22Rv1 (cell line): ENCODE data around the gene HSPA12A.

Experiments
- ZFX ChIP-seq: fragments of 450-650 bp; IDR thresholded peaks from 2 replicates; pipeline ENCODE4 v1.6.1; 2017; ENCODE audit warnings: antibody characterized with exemption, borderline replicate concordance
- TF ChIP-seq, protein P1 (sequence below): fragments of 450-650 bp; IDR thresholded peaks from 2 replicates; pipeline ENCODE4 v1.5.1; 2017; ENCODE audit warnings: mild to moderate bottlenecking

DNA sequence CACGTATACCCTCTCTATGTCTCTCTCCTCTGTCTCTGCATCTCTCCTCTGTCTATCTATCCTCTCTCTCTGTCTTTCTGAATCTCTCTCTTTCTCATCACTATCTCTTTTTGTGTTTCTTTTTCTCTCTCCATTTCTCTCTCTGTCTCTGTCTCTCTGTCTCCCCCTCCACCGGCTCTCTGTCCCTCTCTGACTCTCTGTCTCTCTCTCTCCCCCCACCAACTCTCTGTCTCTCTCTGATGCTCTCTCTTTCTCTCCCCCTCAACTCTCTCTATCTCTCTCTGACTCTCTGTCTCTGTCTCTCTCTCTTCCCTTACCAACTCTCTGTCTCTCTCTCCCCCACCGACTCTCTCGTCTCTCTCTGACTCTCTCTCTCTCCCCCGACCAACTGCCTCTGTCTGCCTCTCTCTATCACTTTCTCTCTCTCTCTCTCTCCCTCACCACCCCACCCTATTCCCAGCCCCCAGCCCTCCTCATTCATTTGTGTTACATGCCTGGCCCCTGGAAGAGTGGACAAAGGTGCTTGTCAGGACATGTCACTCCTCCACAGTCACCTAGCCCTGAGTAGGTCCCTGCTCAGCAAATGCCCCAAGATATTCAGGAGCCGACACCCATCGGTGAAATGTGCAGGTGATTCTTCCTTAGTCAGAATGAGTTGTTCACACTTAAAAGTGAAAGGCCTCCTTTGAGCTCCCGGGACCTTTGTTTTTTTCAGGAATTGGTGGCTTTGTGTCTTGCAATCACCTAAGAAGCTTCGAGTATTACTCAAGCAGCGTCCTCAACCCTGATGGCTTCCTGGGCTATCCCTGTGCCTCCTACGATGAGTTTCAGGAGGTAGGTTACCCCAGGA lies 108.0 kb downstream of the HSPA12A start:
- TF ChIP-seq, protein P1, sequence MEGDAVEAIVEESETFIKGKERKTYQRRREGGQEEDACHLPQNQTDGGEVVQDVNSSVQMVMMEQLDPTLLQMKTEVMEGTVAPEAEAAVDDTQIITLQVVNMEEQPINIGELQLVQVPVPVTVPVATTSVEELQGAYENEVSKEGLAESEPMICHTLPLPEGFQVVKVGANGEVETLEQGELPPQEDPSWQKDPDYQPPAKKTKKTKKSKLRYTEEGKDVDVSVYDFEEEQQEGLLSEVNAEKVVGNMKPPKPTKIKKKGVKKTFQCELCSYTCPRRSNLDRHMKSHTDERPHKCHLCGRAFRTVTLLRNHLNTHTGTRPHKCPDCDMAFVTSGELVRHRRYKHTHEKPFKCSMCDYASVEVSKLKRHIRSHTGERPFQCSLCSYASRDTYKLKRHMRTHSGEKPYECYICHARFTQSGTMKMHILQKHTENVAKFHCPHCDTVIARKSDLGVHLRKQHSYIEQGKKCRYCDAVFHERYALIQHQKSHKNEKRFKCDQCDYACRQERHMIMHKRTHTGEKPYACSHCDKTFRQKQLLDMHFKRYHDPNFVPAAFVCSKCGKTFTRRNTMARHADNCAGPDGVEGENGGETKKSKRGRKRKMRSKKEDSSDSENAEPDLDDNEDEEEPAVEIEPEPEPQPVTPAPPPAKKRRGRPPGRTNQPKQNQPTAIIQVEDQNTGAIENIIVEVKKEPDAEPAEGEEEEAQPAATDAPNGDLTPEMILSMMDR: no peak
- TF ChIP-seq ZFX: no peak
